GM18519 (cell line): ENCODE measurements around the gene SCFD1.

Source experiments
- ATAC-seq: cut with Tn5 transposase; IDR thresholded peaks from one replicate; pipeline ENCODE4 v1.9.1; 2021; ENCODE audit warnings: mild to moderate bottlenecking, moderate library complexity; ENCODE audit not compliant: unreplicated experiment, low FRiP score

SCFD1 gene

DNA sequence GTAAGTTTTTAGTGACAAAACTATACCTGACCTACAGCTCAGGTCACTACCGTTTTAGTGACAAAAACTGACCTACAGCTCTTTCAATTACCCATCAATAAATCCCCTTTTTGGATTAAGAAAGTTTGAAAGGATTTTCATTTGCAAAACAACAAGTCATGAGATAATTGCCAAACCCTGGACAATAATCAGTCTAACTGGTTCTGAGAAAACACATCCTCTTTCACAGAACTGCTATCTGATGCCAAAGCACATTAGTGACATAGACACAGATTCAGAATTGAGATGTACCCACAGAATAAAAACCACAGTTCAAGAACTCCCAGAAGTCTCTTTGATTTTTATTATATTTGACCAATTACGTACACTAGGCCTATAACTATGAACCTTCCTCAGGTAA, 126.2 kb downstream of the SCFD1 start:
- ATAC-seq: no peak

DNA sequence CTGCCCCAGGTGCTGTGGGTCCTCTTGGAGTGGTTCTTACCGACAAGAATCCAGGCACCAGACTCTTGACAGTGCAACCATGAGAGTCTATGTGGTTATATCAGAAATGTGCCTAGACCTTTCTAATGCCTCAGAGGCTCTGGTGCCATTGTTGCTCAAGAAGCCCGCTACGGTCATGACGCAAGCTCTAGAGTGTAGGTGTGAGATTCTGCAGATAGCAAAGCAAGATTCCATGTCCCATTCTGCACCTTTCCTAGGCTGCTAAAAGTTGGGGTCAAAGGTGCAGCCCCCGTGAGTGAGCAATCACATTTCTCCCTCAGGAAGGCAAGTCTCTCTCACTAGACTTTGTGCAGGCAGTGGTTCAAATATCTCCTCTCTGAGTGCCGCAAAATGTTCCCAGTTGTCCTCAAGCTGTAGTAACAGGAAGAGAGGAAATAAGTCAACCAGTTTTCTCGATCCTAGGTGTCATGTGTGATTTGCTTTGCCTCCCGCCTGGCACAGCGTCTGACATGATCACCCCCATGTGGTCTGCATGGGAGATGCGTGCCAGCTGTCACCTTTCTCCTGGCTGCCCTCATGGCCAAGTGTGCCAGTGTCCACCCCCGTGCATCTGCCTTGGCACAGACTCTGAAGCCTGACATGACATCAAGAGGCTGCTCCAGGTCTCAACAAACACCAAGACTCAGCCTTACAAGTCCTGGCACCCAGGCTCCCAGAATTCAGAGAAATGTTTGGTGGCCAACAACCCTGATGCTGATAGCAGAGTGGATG, 129.7 kb downstream of the SCFD1 start:
- no peak for ATAC-seq

DNA sequence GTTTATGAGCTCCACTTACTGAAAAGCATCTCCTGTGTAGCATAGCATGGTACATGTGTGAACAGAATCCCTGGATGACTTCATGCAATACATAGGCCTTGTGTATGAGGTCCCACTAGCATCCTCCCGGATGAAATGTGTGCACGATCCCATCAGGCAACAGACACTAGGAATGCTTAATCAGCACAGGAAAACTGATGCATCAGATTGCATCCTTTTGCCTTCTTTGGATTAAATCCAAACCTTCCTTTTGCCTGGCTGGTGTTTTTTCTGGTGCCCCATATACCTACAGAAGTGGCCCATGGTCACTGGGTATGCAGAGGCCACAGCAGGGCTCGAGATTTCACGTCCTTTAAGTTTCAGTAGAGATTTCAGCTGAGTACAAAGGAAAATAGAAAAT, 131.3 kb downstream of the SCFD1 start:
- no peak for ATAC-seq

DNA sequence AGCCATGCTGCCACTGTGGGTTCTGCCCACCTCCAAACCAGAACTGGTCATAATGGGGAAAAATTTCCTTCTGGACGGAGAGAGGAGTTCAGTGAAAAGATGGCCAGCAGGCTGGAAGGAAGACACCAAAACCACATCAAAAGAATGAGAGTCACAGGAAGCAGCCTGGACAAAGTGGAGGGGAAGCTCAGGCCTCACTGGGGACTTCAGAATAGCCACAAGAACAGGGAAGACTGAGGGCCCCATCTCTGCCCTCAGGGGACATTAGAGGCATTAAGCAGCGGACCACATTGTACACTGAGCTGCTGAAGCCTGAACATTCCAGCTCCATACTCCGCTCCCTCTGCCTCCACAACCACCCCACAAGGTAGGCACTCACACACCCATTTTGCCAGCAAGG, 132.7 kb downstream of the SCFD1 start:
- ATAC-seq: no peak

DNA sequence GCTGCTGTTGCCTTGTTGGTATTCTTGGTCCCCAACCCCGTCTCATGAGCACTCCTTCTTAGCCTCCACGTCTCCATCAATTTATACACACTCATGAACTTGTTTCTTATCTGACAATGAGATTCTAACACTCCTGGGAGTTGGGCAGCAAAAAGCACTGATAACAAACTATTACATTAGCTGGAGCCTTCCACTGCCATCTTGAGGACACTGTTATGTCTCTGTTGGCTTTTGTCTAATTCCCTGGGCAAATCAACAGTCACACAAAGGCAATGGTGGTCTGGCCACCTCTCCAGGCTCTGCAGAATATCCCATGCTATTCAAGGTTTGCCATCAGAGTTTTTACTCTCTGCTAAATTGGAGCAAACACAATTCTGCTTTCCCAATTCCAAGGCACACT, 134.5 kb downstream of the SCFD1 start:
- ATAC-seq: no peak

DNA sequence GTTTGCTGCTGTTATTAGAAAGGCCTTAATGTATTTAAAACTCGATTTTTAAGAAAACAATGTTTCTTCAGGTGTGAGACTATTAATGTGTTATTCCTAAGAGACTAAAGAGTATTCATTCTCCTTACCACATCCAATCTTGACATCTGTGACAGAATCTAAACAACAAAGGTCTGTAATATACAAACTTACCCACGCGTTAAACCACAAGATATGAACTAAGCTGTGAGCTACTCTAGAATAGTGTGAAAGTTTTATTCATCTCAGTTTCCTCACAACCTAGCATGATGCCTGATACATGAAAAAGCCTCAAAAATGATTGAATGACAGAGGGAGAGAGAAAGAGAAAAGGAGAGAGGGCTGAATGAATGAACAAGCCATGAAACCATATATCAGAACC, 135.0 kb downstream of the SCFD1 start:
- no peak for ATAC-seq

DNA sequence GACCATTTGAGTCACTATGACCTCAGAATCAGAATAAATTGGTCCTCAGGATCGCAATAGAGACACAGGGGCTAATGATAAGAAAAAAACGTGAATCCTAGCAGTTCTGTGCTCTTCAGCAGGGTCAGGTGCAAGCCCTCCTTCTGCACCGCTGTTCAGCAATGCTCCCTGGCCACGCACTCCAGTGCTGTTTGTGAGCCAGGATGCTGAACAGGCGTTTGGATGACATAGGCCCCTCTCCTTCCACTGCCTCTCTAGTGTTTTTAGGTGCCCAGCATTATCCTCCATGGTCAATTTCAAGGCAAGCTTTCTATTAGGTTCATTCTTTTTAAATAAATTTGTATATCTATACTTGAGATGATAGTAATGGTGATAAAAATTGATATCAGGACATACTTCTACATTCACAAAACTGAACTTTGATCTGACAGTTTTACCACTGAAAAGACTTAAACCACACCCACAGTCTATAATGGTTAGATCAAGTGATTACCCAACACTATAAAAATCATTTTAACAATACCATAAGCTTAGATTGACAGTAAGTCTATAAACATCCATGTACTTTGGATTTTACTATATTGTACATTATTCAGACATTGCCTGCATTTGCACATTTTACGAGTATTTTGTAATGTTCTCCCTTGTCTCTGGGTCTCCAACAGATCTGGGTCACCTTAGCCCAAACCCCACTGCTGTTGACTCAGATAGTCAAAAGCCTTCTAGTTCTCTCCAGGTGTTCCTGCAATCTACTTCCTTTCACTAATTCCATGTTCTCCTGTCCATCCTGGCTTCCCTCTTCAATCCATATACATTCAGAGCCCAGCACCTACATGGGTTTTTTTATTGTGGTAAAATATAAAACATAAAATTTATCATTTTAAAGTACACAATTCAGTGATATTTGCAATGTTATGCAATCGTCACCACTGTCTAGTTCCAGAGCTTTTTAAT, 137.3 kb downstream of the SCFD1 start:
- no peak for ATAC-seq

DNA sequence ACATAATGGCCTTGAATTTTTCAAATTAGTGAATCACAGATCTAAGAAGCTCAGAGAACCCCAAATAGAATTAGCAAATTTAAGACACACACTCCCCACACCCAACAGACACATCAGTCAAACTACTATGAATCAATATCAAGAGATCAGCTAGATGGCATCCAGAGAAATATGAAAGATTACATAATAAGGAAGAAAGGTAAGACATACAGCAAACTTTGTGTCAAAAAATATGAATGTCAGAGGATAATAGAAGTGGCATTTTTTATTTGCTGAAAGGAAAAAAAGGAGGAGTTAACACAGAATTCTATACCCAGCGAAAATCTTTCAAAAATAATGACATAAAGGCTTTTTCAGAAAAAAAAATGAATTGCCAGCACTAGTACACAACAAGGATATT, 141.8 kb downstream of the SCFD1 start:
- no peak for ATAC-seq

DNA sequence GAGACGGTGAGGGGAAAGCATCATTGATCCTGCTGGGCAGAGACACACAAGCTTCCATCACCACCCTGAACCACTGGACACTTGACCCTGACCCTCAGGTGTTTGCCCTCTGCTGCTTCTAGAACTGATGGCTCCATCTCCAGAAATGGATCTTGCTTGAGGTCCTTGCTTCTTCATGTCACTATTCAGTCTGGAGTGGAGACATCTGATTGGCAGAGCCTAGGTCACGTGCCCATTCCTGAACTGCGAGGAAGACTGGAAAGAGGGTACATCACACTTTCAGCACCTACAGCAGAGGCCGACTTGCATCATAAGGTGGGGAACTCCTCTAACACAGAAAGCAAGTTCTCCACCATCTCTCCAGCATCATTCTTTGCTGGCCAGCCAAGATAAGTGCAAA, 145.5 kb downstream of the SCFD1 start:
- no peak for ATAC-seq

DNA sequence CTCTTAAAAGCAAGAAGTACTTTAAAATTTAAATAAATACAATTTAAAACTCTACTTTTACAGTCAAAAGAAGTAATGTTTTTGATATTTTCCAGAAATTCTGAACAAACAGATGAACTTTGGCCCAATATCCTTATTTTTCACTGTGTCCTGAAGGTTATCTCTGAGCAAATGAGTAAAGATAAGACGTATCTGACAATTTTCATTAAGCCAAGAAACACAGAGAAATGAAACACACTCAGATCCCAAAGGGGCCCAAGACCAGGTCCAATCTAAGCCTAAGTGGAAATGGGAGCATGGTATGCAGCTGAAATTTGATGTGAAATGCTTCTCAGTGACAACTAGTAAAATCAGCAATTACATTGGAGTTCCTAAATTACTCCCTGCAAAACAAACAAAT, 146.7 kb downstream of the SCFD1 start:
- ATAC-seq: no peak

DNA sequence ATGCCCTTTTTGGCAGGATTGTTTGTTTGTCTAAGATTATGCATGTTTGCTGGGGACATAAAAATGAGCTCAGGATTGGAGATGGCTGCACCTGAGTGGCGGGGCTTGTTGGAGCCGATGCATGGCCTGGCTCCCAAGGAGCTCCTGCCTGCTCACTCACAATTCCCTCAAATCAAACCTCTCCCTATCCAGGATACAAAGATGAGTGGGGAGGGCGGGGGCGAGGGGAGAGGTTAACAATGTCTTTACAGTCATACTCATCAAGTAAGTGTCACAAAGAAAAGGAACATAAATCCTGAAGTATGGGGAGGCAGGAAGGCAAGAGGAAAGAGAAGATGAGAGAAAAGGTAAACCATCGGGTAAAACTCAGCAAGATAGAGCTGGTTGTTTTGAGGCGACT, 148.3 kb downstream of the SCFD1 start:
- no peak for ATAC-seq

DNA sequence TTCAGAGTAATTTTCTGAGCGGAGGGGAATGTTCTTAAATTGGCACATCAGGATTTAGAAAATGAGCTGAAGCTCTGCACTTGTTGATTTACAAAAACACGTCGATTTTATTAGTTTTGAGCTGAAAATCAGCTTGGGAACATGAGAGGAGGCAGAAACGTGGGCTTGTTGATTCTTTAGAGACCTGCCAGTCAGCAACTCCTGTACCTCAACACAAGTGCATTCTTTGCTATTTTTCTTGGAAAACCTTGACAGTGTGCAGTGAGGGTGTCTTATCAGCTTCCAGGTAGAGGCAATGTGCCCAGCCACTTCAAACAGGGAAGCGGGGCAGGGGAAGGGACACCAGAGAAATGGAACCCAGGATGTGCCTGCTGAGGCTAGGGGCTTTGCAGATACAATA, 149.5 kb downstream of the SCFD1 start:
- no peak for ATAC-seq

DNA sequence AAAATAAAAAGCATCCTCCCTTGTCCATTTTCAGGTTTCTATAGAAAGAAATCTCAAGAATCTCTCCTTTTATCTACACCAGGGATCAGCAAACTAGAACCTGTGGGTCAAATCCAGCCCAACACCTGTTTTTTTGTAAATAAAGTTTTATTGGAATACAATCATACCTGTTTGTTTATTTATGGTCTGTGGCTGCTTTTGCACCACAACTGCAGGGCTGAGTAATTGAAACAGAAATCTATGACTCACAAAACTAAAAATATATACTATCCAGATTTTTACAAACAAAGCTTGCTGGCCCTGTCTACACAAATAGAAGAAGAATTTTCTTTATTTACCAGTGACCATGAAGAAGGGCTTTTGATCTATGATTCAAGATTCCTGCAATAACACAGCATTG, 157.1 kb downstream of the SCFD1 start:
- ATAC-seq: no peak
